HG03066 (cell line): ENCODE data around the gene B4GALT5.
"Not testable (repeated sequence)": the region's sequence is repeated elsewhere in the genome, so short reads cannot be mapped to it uniquely, and the experiment has no call there.

ENCODE experiments used
- ATAC-seq: cut with Tn5 transposase; IDR thresholded peaks from one replicate; pipeline ENCODE4 v1.9.1; 2021; ENCODE audit warnings: low read depth; ENCODE audit not compliant: unreplicated experiment

The B4GALT5 gene

DNA sequence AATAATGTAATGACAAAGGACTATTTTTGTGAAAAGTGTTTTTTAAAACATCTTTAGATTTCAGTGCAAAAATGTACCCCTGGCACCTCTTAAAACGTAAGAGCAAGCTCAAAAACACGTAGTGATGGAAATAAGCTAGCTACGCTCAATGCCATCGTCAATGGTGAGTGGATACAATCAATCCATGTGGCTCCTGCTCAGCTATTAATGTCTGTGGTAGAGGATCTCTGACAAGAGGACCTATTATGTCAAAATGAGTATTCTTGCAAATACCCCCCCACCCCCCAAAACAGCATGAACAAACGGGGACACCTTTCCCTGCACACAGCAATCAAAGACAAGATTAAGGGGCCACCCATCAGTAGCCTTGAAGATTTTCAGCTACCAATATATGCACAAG lies 80.7 kb downstream of the B4GALT5 start:
- ATAC-seq: no peak

DNA sequence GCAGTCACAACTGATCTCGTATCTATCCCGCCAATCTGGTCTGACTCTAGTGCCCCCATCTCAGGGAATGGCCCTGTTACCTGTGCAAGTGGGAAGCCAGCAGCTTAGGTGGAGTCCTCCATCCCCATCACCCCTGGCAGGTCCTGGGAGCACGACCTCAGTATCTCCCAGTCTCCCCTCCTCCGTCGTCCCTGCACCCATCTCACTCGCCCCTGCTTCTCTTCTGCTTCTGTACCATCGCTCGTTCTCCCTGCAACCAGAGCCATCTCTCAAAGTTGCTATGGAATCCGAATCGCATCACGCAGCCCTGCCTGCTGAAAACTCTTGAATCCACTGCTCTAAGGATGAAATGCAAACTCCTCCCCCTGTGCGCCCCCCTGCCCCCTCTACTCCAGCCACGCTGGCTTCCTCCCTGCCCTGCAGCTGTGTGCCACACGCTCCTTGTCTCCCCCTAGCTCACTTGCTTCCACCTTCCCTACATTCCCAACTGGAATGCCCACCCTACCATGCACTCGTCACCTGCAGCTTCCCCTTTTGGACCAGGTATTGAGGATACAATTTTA lies 81.7 kb downstream of the B4GALT5 start:
- ATAC-seq: no peak

- ATAC-seq: no peak
Observed at GRCh38 chr20:49631061-49631716, 82.5 kb downstream of the B4GALT5 start.

DNA sequence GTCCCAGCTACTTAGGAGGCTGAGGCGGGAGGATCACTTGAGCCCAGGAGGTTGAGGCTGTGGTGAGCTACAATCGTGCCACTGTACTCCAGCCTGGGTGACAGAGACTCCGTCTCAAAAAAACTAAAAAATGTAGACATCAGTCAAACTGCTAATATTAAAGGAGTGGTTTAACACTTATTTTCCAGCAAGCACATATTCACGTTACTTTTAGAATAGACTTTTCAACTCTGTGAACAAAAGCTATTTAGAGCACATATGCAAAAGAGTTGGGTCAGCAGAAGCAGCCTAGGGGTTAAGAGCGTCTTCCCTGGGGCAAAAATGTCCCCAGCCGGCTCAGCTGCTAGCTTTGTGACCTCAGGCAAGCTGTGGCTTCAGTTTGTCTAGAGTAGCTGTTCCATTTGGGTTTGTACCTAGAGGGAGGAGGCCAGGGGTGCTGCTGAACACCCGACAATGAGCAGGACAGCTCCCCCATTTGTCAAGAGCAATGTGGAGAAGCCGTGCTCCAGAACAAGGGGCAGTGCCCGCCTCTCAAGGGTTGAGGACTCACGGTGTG lies 83.2 kb downstream of the B4GALT5 start:
- peak; percentile 79 for ATAC-seq

DNA sequence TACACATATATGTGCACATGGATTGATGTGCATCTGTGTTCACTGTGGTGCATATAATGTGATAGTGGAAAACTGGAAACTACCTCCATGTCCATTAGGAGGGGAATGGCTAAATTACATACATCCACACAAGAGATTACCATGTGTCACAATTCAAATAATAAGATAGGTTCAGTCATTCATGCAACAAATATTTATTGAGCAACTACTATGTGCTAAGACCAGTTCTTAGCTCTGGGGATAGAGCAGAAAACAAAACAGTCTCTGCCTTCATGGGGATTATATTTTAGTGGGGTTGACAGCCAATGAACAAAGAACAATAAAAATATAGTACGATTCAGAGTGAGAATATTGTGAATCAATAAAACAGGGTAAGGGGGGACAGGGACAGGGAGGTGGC lies 84.1 kb downstream of the B4GALT5 start:
- ATAC-seq: no peak

- ATAC-seq: not testable (repeated sequence)
Observed at GRCh38 chr20:49628280-49628679, 85.4 kb downstream of the B4GALT5 start.

DNA sequence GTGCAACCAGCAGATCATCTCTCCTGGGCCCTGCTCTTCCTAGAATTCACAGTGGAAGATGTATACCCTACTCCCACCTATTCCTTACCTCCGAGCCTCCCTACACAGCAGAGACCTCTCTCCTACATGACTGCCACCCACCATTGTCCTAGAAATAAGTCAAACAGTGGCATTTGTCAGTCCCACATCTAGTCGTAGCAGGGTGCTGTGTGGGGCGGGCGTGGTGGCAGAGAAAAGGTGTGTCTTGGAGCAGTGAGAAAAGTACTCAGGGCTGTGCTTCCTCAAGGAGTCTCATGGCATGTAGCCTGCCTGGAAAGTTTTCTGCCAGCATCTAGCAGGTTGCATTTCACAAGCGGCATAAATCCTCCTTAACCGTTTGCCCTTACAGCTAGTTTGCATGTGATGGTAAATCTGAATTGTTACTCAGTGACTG lies 86.3 kb downstream of the B4GALT5 start:
- ATAC-seq: no peak

GRCh38 chr20:49624988-49625387 lies 88.7 kb downstream of the B4GALT5 start:
- ATAC-seq: not testable (repeated sequence)

GRCh38 chr20:49624317-49624716 lies 89.4 kb downstream of the B4GALT5 start:
- no peak for ATAC-seq

GRCh38 chr20:49622243-49622642 lies 91.4 kb downstream of the B4GALT5 start:
- no peak for ATAC-seq

- peak; percentile 80 for ATAC-seq
Observed at GRCh38 chr20:49620364-49621240, 93.1 kb downstream of the B4GALT5 start.

GRCh38 chr20:49619113-49620048 lies 94.3 kb downstream of the B4GALT5 start:
- ATAC-seq: no peak

GRCh38 chr20:49618289-49618688 lies 95.4 kb downstream of the B4GALT5 start:
- ATAC-seq: no peak

- not testable (repeated sequence) for ATAC-seq
Observed at GRCh38 chr20:49617394-49617793, 96.3 kb downstream of the B4GALT5 start.

DNA sequence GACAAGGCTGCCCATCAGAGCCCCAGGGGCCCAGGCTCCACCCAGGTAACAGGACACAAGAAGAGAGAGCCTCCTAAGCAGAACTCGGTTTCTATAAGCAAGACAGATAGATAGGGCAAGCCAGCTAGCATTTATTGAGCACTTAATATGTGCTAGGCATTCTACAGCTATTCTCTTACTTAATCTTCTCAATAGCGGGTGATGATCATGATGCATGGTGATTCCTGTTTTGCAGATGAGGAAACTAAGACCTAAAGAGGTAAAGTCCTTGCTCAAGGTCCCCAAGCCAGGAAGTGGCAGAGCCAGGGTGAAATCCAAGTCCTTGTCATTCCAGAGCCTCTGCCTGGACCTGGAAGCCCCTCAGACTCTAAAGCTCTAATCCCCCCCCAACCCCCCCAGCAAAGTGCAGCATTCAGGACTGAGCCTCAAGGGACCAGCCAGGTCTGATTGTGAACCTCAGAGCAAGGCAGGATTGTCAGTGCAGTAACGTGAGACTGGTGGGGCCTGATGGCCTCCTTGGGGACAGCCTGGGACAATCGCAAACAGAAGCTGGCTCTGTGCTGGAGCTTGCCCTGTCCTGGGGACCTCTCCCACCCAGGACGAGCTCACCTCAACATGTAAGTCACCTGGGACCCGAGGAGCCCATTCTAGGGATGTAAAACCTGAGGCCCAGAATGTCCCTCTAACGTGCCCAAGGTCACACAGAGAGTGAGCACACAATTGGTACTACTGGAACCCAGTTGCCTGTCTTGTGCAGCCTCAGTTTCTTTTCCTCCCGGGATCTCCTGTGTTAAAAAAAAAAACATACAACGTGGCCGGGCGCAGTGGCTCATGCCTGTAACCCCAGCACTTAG lies 97.3 kb downstream of the B4GALT5 start:
- ATAC-seq: no peak

GRCh38 chr20:49615401-49616153 lies 98.1 kb downstream of the B4GALT5 start:
- no peak for ATAC-seq

DNA sequence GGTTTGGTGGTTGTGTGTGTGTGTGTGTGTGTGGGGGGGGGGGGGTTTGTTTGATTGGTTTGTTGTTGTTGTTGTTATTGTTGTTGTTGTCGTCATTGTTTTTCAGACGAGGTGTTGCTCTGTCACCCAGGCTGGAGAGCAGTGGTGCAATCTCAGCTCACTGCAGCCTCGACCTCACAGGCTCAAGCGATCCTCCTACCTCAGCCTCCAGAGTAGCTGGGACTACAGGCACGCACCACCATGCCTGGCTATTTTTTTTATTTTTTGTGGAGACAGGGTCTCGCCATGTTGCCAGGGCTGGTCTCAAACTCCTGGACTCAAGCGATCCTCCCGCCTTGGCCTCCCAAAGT lies 98.7 kb downstream of the B4GALT5 start:
- ATAC-seq: not testable (repeated sequence)

DNA sequence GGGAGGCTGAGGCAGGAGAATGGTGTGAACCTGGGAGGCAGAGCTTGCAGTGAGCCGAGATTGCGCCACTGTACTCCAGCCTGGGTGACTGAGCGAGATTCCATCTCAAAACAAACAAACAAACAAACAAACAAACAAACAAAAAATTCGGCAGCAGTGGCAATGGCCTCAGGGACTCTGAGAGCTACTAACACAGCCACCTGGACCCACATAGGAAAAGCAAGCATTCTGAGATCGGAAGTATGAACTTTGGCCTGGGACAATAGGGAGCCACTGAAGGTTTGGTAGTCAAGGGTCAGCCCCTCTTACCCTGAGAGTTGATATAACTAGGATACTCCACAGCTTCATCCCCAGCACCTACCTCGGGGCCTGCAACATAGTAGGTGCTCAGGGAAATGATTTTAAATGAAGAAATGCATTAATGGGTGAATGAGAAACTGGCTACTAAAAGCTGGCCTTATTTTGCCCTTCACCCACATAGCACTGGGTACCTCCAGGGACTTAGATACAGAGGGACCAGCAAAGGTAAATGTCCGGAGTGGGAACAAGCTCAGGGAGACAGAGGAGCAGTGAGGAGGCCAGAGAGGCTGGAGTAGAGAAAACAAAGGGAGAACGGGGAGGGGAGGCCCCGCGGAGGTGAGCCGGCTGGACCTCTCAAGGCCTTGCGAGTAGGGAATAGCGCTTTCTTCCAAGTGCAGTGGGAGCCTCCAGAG lies 99.2 kb downstream of the B4GALT5 start:
- ATAC-seq: no peak
